K562 (cell line): ENCODE results near the gene CUTA. TPM values are rescaled to one million over a fixed set of nuclear protein-coding genes. Genes with fewer than 3 reads are reported as not detected.

ENCODE experiments used
- CBFB ChIP-seq: sonication (generic); formaldehyde crosslinking; IDR thresholded peaks from 2 replicates; pipeline ENCODE4 v1.4.0; 2020; ENCODE audit warnings: mild to moderate bottlenecking, missing genetic modification reagents
- DPF2 ChIP-seq: fragments of 450-650 bp; IDR thresholded peaks from 2 replicates; pipeline ENCODE4 v1.6.1; 2016
- FOXA1 ChIP-seq: fragments of 450-650 bp; IDR thresholded peaks from 2 replicates; pipeline ENCODE4 v1.6.1; 2016; ENCODE audit warnings: mild to moderate bottlenecking, borderline replicate concordance
- FOXO4 ChIP-seq: fragments of 450-650 bp; formaldehyde crosslinking; IDR thresholded peaks from 2 replicates; pipeline ENCODE4 v1.4.0; 2020; ENCODE audit warnings: mild to moderate bottlenecking, moderate library complexity
- HIVEP1 ChIP-seq: fragments of 250-450 bp; sonication (Bioruptor Pico); IDR thresholded peaks from 2 replicates; pipeline ENCODE4 v1.4.0; 2020; ENCODE audit warnings: mild to moderate bottlenecking
- JUND ChIP-seq, 2 experiments: IDR thresholded peaks; 2 replicates in 1 of 2; 3 replicates in 1 of 2; pipeline ENCODE4 v1.6.1; 2011; ENCODE audit warnings: borderline replicate concordance in 2 of 2, low read depth in 2 of 2, low read length in 2 of 2, improper control_type of control experiment in 1 of 2, missing biosample characterization in 1 of 2, missing genetic modification characterization in 1 of 2, missing genetic modification reagents in 1 of 2
- MTA3 ChIP-seq: fragments of 450-650 bp; formaldehyde crosslinking; IDR thresholded peaks from 2 replicates; pipeline ENCODE4 v1.6.1; 2017; ENCODE audit warnings: mild to moderate bottlenecking, borderline replicate concordance
- NKRF ChIP-seq: fragments of 450-650 bp; IDR thresholded peaks from 2 replicates; pipeline ENCODE4 v1.6.1; 2016; ENCODE audit warnings: borderline replicate concordance
- PRDM10 ChIP-seq: fragments of 450-650 bp; IDR thresholded peaks from 2 replicates; pipeline ENCODE4 v1.6.1; 2018; ENCODE audit not compliant: partially characterized antibody
- PRPF4 ChIP-seq: fragments of 200-400 bp; formaldehyde crosslinking; IDR thresholded peaks from one replicate; pipeline ENCODE4 v1.6.1; 2017; ENCODE audit warnings: low read length, low read depth, mild to moderate bottlenecking; ENCODE audit not compliant: insufficient read depth, poor library complexity, severe bottlenecking
- RBBP5 ChIP-seq: fragments of 200-600 bp; sonication (generic); IDR thresholded peaks from 2 replicates; pipeline ENCODE4 v1.6.1; 2012; ENCODE audit warnings: borderline replicate concordance, mild to moderate bottlenecking, low read length, control low read depth, inconsistent platforms; ENCODE audit not compliant: insufficient read depth, poor library complexity, severe bottlenecking
- polyA plus RNA-seq, 8 experiments: library from polyadenylated mRNA; depleted of rRNA in 4 of 8; stranded (reverse) in 5 of 8; unstranded in 3 of 8; fragments of >200 nt; fragmentation: Nextera tagmentation in 2 of 8; fragmentation: Illumina TruSeq in 1 of 8; extraction: Ambion mirVana in 2 of 8; extraction: Trizol in 1 of 8; gene quantifications; 2 replicates each; pipeline versions ENCODE4 v1.2.1 to v1.2.3, GENCODE V29; 2011 to 2014; ENCODE audit warnings: inconsistent platforms in 1 of 8, missing spikeins in 1 of 8
- total RNA-seq, 7 experiments: library from RNA; depleted of rRNA in 6 of 7; stranded (reverse); fragments of >200 nt in 6 of 7; fragmentation: Illumina TruSeq in 2 of 7; extraction: Trizol in 2 of 7; gene quantifications; 2 replicates each; pipeline versions ENCODE4 v1.2.1 to v1.2.3, GENCODE V29; 2011 to 2021; ENCODE audit warnings: low replicate concordance in 1 of 7
- TF ChIP-seq, protein P1 (sequence below), 3 experiments: fragments of 200-800 bp in 1 of 3; sonication (Bioruptor generic) in 1 of 3; sonication (generic) in 1 of 3; formaldehyde crosslinking in 1 of 3; IDR thresholded peaks; 2 replicates each; pipeline versions ENCODE4 v1.6.1 to v1.8.0; 2016 to 2022; ENCODE audit warnings: mild to moderate bottlenecking in 2 of 3, missing compliant biosample characterization in 2 of 3, missing genetic modification characterization in 2 of 3, missing genetic modification reagents in 1 of 3
- TF ChIP-seq, protein P2 (sequence below): fragments of 450-650 bp; formaldehyde crosslinking; IDR thresholded peaks from 2 replicates; pipeline ENCODE4 v1.4.0; 2020; ENCODE audit warnings: mild to moderate bottlenecking, mixed read lengths

Gene CUTA
- total and polyA plus RNA-seq, 9 of the 15 experiments (the other 6 are each of a cell fraction or from before 2014, with no cell fraction given), result 166 to 682 (median 310) TPM

DNA sequence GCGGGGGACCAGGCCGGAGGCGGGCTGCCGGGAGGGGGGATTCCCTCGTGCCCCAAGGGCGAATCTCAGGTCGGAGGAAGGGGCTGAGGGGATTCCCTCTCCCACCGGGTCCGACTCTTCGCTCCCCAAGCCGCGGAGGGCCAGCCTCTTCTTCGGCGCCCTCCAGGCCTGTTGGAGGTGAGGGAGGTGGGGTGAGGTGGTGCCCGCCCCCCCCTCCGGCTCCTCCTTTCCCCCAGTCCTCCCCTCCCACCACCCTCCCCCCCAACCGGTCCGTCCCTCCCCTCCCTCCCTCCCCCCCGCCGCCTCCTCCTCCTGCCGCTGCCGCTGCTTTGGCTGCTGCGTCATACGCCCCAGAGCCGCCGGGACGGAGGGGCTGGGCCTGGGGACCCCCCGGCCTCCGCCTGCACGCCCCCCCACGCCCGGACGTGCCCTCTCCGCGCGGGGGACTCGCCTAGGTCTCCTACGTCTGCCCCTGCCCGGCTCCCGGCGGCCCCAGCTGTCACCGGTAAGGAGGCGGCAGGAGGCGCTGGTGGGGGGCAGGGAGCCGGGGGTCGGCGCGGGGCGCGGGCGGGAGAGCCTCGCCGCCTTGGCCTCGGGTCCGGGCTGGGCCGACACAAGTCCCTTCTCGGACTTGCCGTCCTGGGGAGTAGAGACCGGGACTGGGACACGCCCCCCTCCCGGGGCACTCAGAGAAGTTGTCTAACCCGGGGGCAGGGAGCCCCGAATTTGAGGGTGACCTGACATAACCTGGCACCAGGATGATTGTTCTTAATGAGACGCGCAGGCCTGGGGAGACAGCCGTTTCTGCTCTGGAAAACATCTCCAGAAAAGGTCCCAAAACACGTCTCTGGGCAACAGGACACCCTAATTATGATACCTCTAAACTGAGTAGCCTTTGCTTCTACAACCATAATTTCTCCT is 6.9 kb downstream of the CUTA start, which contains the start of gene PHF1 (continued):
- TF ChIP-seq NKRF (0 out of 2 replicates have a peak, but pooled peaks have one; percentile 25), CBFB (CRISPR knock-in tag) (no peak), HIVEP1 (CRISPR knock-in tag) (peak; percentile 61; the same call in 1 of the 2 replicates), MTA3 (0 out of 2 replicates have a peak, but pooled peaks have one; percentile 29), FOXA1 (no peak), JUND (IDR thresholded peaks at IDR 0.05; ENCODE audit: borderline replicate concordance, low read depth, low read length) (0 out of 2 replicates have a peak, but pooled peaks have one; percentile 16), JUND (tag; IDR thresholded peaks at IDR 0.05; ENCODE audit: borderline replicate concordance, low read depth, low read length) (no peak), RBBP5 (peak; percentile 15), PRPF4 (no peak), PRDM10 (peak; percentile 97), FOXO4 (CRISPR knock-in tag) (no peak), DPF2 (peak; percentile 36; the same call in 1 of the 2 replicates)
- TF ChIP-seq, protein P1, sequence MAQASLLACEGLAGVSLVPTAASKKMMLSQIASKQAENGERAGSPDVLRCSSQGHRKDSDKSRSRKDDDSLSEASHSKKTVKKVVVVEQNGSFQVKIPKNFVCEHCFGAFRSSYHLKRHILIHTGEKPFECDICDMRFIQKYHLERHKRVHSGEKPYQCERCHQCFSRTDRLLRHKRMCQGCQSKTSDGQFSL (CRISPR knock-in tag; IDR thresholded peaks at IDR 0.05), result peak; percentile 93
- TF ChIP-seq, protein P1 (tag; IDR thresholded peaks at IDR 0.05), result peak in 1 of 2 experiments; percentile 98; a peak in 2 of 4 replicates
- TF ChIP-seq, protein P2, sequence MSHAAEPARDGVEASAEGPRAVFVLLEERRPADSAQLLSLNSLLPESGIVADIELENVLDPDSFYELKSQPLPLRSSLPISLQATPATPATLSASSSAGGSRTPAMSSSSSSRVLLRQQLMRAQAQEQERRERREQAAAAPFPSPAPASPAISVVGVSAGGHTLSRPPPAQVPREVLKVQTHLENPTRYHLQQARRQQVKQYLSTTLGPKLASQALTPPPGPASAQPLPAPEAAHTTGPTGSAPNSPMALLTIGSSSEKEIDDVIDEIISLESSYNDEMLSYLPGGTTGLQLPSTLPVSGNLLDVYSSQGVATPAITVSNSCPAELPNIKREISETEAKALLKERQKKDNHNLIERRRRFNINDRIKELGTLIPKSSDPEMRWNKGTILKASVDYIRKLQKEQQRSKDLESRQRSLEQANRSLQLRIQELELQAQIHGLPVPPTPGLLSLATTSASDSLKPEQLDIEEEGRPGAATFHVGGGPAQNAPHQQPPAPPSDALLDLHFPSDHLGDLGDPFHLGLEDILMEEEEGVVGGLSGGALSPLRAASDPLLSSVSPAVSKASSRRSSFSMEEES (CRISPR knock-in tag), result no peak
